ENCODE results near the gene ARSK.
A peak's percentile ranks its signal among the peaks of the same experiment; 100 is the strongest.

Gene ARSK, protein sequence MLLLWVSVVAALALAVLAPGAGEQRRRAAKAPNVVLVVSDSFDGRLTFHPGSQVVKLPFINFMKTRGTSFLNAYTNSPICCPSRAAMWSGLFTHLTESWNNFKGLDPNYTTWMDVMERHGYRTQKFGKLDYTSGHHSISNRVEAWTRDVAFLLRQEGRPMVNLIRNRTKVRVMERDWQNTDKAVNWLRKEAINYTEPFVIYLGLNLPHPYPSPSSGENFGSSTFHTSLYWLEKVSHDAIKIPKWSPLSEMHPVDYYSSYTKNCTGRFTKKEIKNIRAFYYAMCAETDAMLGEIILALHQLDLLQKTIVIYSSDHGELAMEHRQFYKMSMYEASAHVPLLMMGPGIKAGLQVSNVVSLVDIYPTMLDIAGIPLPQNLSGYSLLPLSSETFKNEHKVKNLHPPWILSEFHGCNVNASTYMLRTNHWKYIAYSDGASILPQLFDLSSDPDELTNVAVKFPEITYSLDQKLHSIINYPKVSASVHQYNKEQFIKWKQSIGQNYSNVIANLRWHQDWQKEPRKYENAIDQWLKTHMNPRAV

DNA sequence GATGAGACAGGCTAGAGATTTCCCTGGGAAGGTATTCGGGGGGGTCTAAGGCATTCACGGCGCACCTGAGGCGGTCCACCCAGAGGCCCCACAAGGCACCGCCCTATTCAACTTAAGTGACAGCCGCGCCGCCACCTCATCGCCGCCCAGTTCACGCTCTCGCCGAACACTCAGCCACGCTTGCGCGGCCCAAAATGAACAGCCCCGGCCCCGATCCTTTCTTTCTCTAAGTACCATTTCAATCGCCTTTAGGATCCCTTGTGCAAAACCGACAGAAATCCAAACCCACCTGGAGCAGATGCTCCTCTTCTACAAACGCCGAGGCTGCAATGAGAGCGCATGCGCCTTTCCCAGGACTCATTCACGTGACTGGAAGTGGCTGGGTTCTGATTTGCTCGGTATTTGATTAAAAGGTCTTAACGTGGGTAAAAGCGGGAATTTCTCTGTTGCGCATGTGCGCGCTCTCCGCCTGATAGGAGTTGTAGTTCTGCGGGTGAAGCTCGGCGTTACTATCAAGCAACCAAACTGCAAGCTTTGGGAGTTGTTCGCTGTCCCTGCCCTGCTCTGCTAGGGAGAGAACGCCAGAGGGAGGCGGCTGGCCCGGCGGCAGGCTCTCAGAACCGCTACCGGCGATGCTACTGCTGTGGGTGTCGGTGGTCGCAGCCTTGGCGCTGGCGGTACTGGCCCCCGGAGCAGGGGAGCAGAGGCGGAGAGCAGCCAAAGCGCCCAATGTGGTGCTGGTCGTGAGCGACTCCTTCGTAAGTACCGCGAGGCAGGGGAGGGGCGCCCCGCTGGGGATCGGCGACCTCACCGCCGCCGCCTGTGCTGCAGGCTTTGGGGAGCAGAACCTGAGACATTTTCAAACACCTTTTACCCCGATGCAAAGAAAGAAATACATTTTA, at the start of gene ARSK, which contains the start of gene SKIC3:
TSS of gene ARSK (plus strand) at position 455 of the 902 bp plus-strand sequence. CDS start at position 633, 178 bp downstream.
TSS of gene SKIC3 (minus strand) at position 331 of the 902 bp plus-strand sequence. CDS start 7,827 bp downstream, outside the sequence.
- DNase-seq: peak; percentile 86 to 89

DNA sequence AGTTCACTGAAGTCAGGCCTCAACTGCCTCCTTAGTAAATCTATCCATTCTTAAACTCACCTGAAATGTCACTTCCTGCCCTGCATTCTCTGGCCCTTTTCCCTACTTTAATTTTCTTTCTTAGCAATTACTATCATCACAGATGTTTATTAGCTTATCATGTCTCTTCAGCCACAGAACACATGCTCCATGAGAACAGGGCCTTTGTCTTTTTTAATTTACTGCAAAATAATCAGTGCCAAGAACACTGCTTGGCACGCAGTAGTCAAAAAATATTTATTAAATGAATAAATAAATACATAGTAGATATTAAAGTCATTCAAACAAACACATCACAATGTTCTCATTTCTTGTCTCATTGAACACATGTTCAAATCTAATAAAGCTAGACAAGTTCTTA, 46.4 kb upstream of the ARSK start:
- no peak for DNase-seq

GRCh38 chr5:95511606-95512005, 43.3 kb upstream of the ARSK start:
- DNase-seq: no peak

DNA sequence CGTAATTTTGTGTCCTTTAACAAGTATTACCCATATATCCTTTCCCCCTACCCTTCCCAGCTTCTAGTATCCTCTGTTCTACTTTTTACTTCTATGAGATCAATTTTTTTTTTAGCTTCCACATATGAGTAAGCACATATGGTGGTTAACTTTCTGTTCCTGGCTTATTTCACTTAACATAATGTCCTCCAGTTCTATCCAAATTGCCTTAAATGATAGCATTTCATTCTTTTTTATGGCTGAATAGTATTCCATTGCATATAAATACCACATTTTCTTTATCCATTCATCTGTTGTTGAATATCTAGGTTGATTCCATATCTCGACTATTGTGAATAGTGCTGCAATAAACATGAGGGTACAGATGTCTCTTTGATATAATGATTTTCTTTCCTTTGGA, 36.5 kb upstream of the ARSK start:
- DNase-seq: no peak

- no peak for DNase-seq
Measured at GRCh38 chr5:95519151-95519550, 35.8 kb upstream of the ARSK start.

DNA sequence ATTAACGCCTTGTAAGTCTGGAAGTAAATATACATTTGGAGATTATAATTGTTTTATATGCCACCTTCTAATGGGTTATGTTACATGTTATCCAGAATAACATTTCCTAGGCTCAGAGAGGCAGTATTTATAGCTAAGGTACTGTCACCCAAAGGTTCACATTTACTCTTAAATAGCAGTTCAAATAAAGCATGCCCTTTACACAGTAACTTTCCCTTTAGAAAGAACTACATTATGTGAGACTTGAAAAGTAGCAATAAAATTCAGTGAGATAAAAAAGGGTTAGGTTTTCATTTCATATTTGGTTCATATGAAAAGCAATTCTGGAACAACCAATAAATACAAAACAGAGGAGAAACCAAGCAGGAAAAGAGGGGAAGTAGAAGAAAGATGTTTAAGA, 35.2 kb upstream of the ARSK start:
- DNase-seq: no peak

GRCh38 chr5:95520206-95520605, 34.7 kb upstream of the ARSK start:
- DNase-seq: no peak

DNA sequence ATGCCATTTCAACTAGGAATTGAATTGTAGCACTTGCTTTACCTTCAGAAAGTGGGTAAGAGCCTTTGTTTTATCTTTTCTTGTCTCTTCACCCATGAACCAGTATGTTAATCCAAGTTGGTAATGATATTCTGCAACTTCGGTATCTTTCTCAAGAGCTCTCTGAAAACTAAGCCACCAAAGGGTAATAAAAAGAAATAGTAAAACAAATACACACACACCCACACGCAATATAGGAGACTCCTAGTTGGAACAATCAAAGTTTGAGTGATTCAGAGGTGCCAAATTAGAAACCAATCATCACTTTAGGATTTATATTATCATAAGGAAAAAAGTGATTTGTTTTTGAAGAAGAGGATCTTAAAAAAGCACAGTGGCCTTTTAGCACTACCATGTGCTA, 30.5 kb upstream of the ARSK start:
- DNase-seq: no peak

DNA sequence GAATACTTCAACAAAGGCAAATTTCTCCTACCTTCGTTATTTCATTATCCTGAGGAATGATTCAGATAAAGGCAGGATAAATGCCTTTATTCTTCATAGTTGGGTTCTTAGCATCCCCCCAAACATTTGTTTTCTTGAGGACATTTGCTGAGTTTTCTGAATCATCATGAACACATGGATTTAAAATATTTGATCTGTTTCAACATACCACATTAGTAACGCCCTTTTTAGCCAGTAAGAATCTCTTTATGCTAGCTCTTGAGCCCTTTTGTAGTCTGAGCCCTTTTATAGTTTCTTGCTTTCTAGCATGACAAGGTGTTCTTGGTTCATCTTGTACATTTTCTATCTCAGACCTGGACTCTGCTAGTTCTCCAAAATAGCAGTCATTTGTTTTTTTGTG, 28.0 kb upstream of the ARSK start:
- no peak for DNase-seq

DNA sequence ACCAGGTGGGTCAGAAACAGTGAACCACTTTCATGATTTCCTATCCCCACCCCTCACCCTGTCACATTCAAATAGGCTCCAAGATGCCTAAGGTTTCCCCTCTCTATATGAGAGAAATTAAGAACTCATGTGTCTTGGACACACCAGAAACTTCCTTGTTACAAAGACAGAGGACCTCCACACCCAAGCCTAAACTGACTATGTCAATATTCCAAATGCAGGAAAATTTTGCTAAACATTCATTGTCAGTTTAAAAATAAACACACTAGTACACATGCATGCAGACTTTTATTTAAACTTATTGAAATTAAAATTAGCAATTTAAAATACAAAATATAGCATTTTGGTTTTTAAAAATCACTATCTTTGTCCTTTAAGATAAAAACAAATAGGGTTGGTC, 26.3 kb upstream of the ARSK start:
- DNase-seq: no peak

GRCh38 chr5:95530416-95530815, 24.5 kb upstream of the ARSK start:
- no peak for DNase-seq

DNA sequence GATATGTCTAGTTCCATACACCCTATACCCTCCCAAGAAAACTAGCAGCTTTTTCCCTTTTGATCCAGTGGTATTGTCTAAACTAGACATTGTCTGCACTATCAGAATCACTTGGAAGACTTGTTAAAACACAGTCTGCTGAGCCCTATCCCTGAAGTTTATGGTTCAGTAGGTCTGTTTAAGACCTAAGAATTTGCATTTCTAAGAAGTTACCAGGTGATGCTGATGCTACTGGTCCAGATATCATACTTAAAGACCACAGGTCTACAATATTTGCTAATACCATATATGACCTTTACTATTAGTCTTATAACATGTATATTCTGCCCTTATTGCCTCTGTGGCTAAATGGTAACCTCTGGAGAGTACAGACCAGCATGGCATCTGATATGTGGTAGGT, 23.4 kb upstream of the ARSK start:
- DNase-seq: no peak

DNA sequence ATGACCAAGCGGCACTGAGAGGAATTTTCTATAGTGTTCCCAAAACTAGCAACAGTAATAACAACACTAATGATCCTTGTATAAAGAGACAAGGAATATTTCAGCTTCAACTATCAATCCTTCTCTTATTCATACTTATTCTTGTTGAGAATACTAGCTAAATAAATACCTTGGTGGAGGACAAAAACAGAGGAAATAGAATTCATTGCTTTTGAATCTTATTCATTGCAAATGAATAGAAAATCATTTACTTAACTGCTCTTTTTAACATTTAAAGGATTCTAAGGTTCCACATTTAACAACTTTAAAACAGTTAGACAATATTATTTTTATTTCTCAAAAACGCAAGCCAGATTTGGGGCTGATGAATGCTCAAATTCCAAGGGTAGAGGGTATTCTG, 22.5 kb upstream of the ARSK start:
- DNase-seq: no peak

DNA sequence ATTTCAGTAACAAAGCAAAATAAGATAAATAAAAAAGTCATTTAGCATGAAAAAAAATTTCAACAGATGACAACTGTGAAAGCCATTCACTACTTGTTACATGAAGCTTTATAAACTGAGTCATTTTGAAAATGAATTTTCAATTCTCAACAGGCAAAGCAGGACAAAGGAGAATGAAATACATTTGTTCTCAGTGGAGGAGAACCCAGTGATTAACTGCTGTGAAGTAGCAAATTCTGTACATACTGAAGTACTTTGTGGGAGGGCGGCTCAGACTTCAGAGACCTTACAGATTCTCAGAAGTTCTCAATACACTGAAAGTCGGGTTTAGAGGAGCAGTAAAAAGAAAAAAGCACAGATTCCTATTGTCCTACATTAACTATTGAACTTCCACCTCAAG, 21.8 kb upstream of the ARSK start:
- no peak for DNase-seq

GRCh38 chr5:95533761-95534160, 21.1 kb upstream of the ARSK start:
- DNase-seq: no peak

DNA sequence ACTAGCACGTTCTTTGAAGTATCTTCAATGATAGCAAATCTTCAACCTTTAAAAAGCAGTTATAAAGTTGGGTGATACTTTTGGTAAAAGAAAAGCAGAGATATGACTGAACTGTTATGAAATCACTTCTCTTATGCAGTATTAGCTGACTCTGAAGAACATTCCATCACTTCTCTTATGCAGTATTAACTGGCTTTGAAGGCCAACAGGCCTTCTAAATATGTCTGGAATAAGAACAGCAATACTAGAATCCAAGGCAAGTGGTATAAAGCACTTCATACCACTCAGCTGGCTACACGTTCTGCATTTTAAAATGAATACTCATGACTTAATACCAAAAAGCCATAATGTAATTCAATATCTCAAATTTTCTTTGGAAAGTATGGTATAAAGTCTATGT, 17.4 kb upstream of the ARSK start:
- DNase-seq: no peak

DNA sequence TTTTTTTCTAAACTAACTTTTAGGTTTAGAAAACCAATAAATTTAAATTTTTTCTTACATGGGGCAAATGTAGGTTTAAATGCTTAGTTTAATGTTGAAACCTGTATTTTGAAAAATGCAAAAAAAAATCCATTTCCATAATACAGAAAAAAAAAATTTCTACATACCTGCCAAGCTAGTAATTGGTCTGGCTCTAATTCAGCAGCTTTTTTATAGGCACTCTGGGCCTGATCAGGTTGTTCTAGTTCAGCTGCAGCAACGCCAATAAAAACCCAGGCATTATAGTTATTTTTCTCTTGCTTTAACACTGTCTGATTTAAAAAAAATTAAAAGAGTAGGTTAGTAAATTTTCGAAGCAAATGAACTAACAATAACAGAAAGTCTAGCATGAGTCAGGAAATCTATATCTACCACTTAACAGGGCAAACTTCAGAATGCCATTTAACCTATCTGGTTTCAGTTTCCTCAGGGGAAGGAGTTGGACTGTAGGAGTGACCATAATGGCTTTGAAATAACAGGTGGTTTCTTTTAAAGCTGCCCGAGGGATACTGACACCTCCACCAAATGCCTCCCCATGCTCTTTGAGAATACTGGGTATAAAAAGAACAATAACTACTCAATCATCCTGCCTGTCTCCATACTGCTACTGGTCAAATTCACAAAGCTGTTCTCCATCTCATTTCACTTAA, 11.7 kb upstream of the ARSK start:
- no peak for DNase-seq

GRCh38 chr5:95549030-95549429, 5.9 kb upstream of the ARSK start:
- no peak for DNase-seq

- DNase-seq: no peak
Measured at GRCh38 chr5:95554331-95554646, 612 bp upstream of the ARSK start.

DNA sequence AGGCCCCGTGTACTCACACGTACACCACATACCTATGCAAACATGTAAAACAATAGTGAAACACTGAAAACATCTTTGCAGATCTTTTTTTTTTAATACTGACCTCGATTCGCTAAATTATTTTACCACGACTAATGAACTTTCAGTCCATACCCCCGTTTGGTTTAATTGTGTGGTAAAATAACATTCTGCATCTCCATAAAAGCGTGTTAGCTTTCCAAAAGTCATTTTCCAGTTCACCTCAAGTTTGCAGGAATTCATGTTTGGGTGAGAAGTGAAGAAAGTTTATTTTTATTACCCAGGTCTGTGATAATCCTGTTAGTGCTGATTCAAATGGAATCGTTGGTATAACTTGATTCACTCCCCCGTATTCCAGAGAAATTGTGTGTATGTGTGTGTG, 652 bp downstream of the ARSK start:
- DNase-seq: no peak

GRCh38 chr5:95557841-95558240, 2.9 kb downstream of the ARSK start:
- no peak for DNase-seq

GRCh38 chr5:95562282-95562681, 7.4 kb downstream of the ARSK start:
- no peak for DNase-seq

- DNase-seq: no peak
Measured at GRCh38 chr5:95563367-95563766, 8.5 kb downstream of the ARSK start.
